Upper lobe of left lung (tissue), 6 donors: ENCODE results near the gene USP34. TPM values are rescaled to one million over a fixed set of nuclear protein-coding genes. Genes with fewer than 3 reads are reported as not detected.
A peak's percentile ranks its signal among the peaks of the same experiment; 100 is the strongest.

ENCODE experiments used
- ATAC-seq, 2 donors: fragments of 200-7000 bp; cut with Tn5 transposase; one replicate each; pipeline ENCODE4 v1.9.1; 2022; ENCODE audit warnings: mild to moderate bottlenecking in 2 of 2, moderate library complexity in 2 of 2; ENCODE audit not compliant: low FRiP score in 2 of 2
- DNase-seq, 2 donors: peaks; one replicate each; pipeline ENCODE4 v3.0.0-alpha.2; 2019 to 2020
- H3K27ac ChIP-seq, 4 donors: fragments of 200-600 bp; sonication (generic); one replicate each; pipeline ENCODE4 v1.5.1; 2016 to 2019
- H3K27me3 ChIP-seq, 4 donors: fragments of 200-600 bp; sonication (generic); one replicate each; pipeline ENCODE4 v1.5.1; 2017 to 2019
- H3K36me3 ChIP-seq, 4 donors: fragments of 200-600 bp; sonication (generic); one replicate each; pipeline ENCODE4 v1.5.1; 2016 to 2019
- H3K4me1 ChIP-seq, 4 donors: fragments of 200-600 bp; sonication (generic); one replicate each; pipeline ENCODE4 v1.5.1; 2018 to 2019
- H3K4me3 ChIP-seq, 4 donors: fragments of 200-600 bp; sonication (generic); one replicate each; pipeline ENCODE4 v1.5.1; 2017 to 2019; ENCODE audit warnings: mild to moderate bottlenecking in 2 of 4, moderate library complexity in 1 of 4
- H3K9me3 ChIP-seq, 4 donors: fragments of 200-600 bp; sonication (generic); one replicate each; pipeline ENCODE4 v1.5.1; 2018 to 2019
- CTCF ChIP-seq, 6 experiments: fragments of 450-650 bp in 4 of 6; fragments of 200-600 bp in 2 of 6; sonication (generic) in 2 of 6; IDR thresholded peaks; one replicate each; pipeline ENCODE4 v1.5.1; 2016 to 2019; ENCODE audit warnings: antibody characterized with exemption in 6 of 6
- EP300 ChIP-seq, 4 donors: sonication (generic); formaldehyde crosslinking; IDR thresholded peaks; one replicate each; pipeline ENCODE4 v1.5.1; 2017; ENCODE audit warnings: antibody characterized with exemption in 4 of 4, control low read depth in 2 of 4
- POLR2A ChIP-seq, 4 donors: fragments of 450-650 bp; IDR thresholded peaks; one replicate each; pipeline ENCODE4 v1.5.1; 2016 to 2017; ENCODE audit warnings: antibody characterized with exemption in 4 of 4, mild to moderate bottlenecking in 2 of 4
- POLR2AphosphoS5 ChIP-seq, 2 donors: sonication (generic); formaldehyde crosslinking; IDR thresholded peaks; one replicate each; pipeline ENCODE4 v1.5.1; 2017; ENCODE audit warnings: antibody characterized with exemption in 2 of 2
- WGBS, 2 donors: methylation state at CpG; one replicate each; pipeline ENCODE4 v1.1.5; 2017 to 2018; 5-methylcytosine and 5-hydroxymethylcytosine counted together
- total RNA-seq, 6 donors: library from RNA; depleted of rRNA in 4 of 6; stranded (reverse); fragments of >200 nt in 4 of 6; gene quantifications; one replicate each; pipeline versions ENCODE4 v1.1.0 to v1.2.1, GENCODE V29; 2016 to 2021
- donor health status: DM: no; HTN: no; CAD: no; lungs with moderate emphysema.
- donor health status: DM: no; HTN: yes; CAD: no; lungs with severe emphysema.

USP34 gene
- total RNA-seq, 6 donors from 2014 or later, result 73.8 to 223 (median 114) TPM

GRCh38 chr2:61220768-61221167 lies 250.1 kb downstream of the USP34 start:
- peaks cover 0 to 56% (median 13%) of the 10 kb centered on the region in 4 donors for H3K36me3 ChIP-seq
- no peak for TF ChIP-seq POLR2A (IDR thresholded peaks at IDR 0.05)
- no peaks in the 10 kb centered on the region for H3K27me3 ChIP-seq
- DNase-seq, result no peak
- ATAC-seq, result no peak
- peaks cover 0 to 6% (median 2%) of the 10 kb centered on the region in 4 donors for H3K4me1 ChIP-seq
- no peak overlapping the region for H3K4me3 ChIP-seq
- 66 to 72% methylated on average over 2 of the region's 2 CpGs for WGBS, 2 donors
- no peaks in the 10 kb centered on the region for H3K9me3 ChIP-seq
- H3K27ac ChIP-seq, result peak overlapping the region in 1 of 4 donors; percentile 19

- H3K36me3 ChIP-seq, result peaks cover 5 to 60% (median 16%) of the 10 kb centered on the region in 4 donors
- H3K27ac ChIP-seq, result no peak overlapping the region
- no peaks in the 10 kb centered on the region for H3K27me3 ChIP-seq
- DNase-seq (no peak), ATAC-seq (no peak)
- peaks cover 0 to 6% (median 2%) of the 10 kb centered on the region in 4 donors for H3K4me1 ChIP-seq
- 90 to 91% methylated on average over 2 of the region's 2 CpGs for WGBS, 2 donors
- H3K4me3 ChIP-seq, result no peak overlapping the region
- TF ChIP-seq CTCF (IDR thresholded peaks at IDR 0.05) (no peak), POLR2AphosphoS5 (IDR thresholded peaks at IDR 0.05) (no peak), POLR2A (IDR thresholded peaks at IDR 0.05) (no peak), EP300 (IDR thresholded peaks at IDR 0.05) (no peak)
- no peaks in the 10 kb centered on the region for H3K9me3 ChIP-seq
Observed at GRCh38 chr2:61218817-61219170, 252.1 kb downstream of the USP34 start.

- ATAC-seq (no peak), DNase-seq (no peak)
- H3K36me3 ChIP-seq, result peaks cover 5 to 59% (median 15%) of the 10 kb centered on the region in 4 donors
- no peaks in the 10 kb centered on the region for H3K27me3 ChIP-seq
- H3K27ac ChIP-seq, result no peak overlapping the region
- no peak overlapping the region for H3K4me3 ChIP-seq
- H3K9me3 ChIP-seq, result no peaks in the 10 kb centered on the region
- TF ChIP-seq CTCF (IDR thresholded peaks at IDR 0.05) (no peak), EP300 (IDR thresholded peaks at IDR 0.05) (no peak), POLR2A (IDR thresholded peaks at IDR 0.05) (no peak), POLR2AphosphoS5 (IDR thresholded peaks at IDR 0.05) (no peak)
- peaks cover 0 to 6% (median 2%) of the 10 kb centered on the region in 4 donors for H3K4me1 ChIP-seq
- 87 to 90% methylated on average over 4 of the region's 4 CpGs for WGBS, 2 donors
Observed at GRCh38 chr2:61218076-61218816, 252.6 kb downstream of the USP34 start.

- no peak for DNase-seq
- no peak for ATAC-seq
Observed at GRCh38 chr2:61214171-61214570, 256.7 kb downstream of the USP34 start.

More at GRCh38 chr2:61214171-61214570, 256.7 kb downstream of the USP34 start:
- Histone ChIP-seq H3K4me1 (no peaks in the 10 kb centered on the region), H3K27me3 (no peaks in the 10 kb centered on the region), H3K9me3 (no peaks in the 10 kb centered on the region), H3K27ac (no peak overlapping the region), H3K4me3 (no peak overlapping the region), H3K36me3 (peaks cover 5 to 69% (median 12%) of the 10 kb centered on the region in 4 donors)
- 87 to 96% methylated on average over 4 of the region's 4 CpGs for WGBS, 2 donors
- TF ChIP-seq EP300 (IDR thresholded peaks at IDR 0.05) (no peak), POLR2A (IDR thresholded peaks at IDR 0.05) (no peak), POLR2AphosphoS5 (IDR thresholded peaks at IDR 0.05) (no peak), CTCF (IDR thresholded peaks at IDR 0.05) (no peak)
